HUES6 (cell line): Measurements from ENCODE around the gene MYO16.

ENCODE experiments used
- H3K27ac ChIP-seq: 2 replicates; pipeline ENCODE4 v1.7.0; 2013; ENCODE audit warnings: low read depth, mild to moderate bottlenecking, low read length, inconsistent platforms
- H3K27me3 ChIP-seq: 2 replicates; pipeline ENCODE4 v1.6.1; 2013; ENCODE audit warnings: low read length; ENCODE audit not compliant: control insufficient read depth, insufficient read depth
- H3K36me3 ChIP-seq: 2 replicates; pipeline ENCODE4 v1.6.1; 2013; ENCODE audit warnings: low read length; ENCODE audit not compliant: control insufficient read depth, insufficient read depth
- H3K4me1 ChIP-seq: 2 replicates; pipeline ENCODE4 v1.6.1; 2013; ENCODE audit warnings: low read length; ENCODE audit not compliant: control insufficient read depth, insufficient read depth
- H3K4me3 ChIP-seq: 2 replicates; pipeline ENCODE4 v1.5.1; 2013; ENCODE audit warnings: low read depth, low read length
- H3K9ac ChIP-seq: one replicate; pipeline ENCODE4 v1.6.1; 2013; ENCODE audit warnings: mild to moderate bottlenecking, low read length
- H3K9me3 ChIP-seq: 2 replicates; pipeline ENCODE4 v1.6.1; 2013; ENCODE audit warnings: low read depth, low read length; ENCODE audit not compliant: control insufficient read depth, insufficient read depth

Gene MYO16

GRCh38 chr13:108741930-108742329 is 112.5 kb downstream of the MYO16 start:
- Histone ChIP-seq H3K9me3 (peaks cover 17% of the 10 kb centered on the region), H3K4me3 (no peak overlapping the region), H3K36me3 (no peaks in the 10 kb centered on the region), H3K27ac (no peak overlapping the region), H3K27me3 (no peaks in the 10 kb centered on the region), H3K9ac (no peak overlapping the region), H3K4me1 (no peaks in the 10 kb centered on the region)

GRCh38 chr13:108742701-108743451 is 113.5 kb downstream of the MYO16 start:
- Histone ChIP-seq H3K9me3 (peaks cover 17% of the 10 kb centered on the region), H3K9ac (no peak overlapping the region), H3K36me3 (no peaks in the 10 kb centered on the region), H3K27ac (no peak overlapping the region), H3K4me1 (no peaks in the 10 kb centered on the region), H3K27me3 (no peaks in the 10 kb centered on the region), H3K4me3 (no peak overlapping the region)

GRCh38 chr13:108743522-108743921 is 114.1 kb downstream of the MYO16 start:
- Histone ChIP-seq H3K27me3 (no peaks in the 10 kb centered on the region), H3K27ac (no peak overlapping the region), H3K36me3 (no peaks in the 10 kb centered on the region), H3K9me3 (peaks cover 17% of the 10 kb centered on the region), H3K9ac (no peak overlapping the region), H3K4me1 (no peaks in the 10 kb centered on the region), H3K4me3 (no peak overlapping the region)

- no peaks in the 10 kb centered on the region for H3K9me3 ChIP-seq
Measured at GRCh38 chr13:108747843-108748242, 118.4 kb downstream of the MYO16 start.

GRCh38 chr13:108752276-108752675 is 122.9 kb downstream of the MYO16 start:
- no peaks in the 10 kb centered on the region for H3K27me3 ChIP-seq
- no peaks in the 10 kb centered on the region for H3K9me3 ChIP-seq

More at GRCh38 chr13:108747843-108748242, 118.4 kb downstream of the MYO16 start:
- Histone ChIP-seq H3K4me1 (no peaks in the 10 kb centered on the region), H3K27me3 (no peaks in the 10 kb centered on the region), H3K27ac (no peak overlapping the region), H3K36me3 (no peaks in the 10 kb centered on the region), H3K9ac (no peak overlapping the region), H3K4me3 (no peak overlapping the region)

GRCh38 chr13:108755083-108755482 is 125.7 kb downstream of the MYO16 start:
- Histone ChIP-seq H3K9ac (no peak overlapping the region), H3K36me3 (no peaks in the 10 kb centered on the region), H3K9me3 (no peaks in the 10 kb centered on the region), H3K4me1 (no peaks in the 10 kb centered on the region), H3K4me3 (no peak overlapping the region), H3K27ac (no peak overlapping the region), H3K27me3 (no peaks in the 10 kb centered on the region)

More at GRCh38 chr13:108752276-108752675, 122.9 kb downstream of the MYO16 start:
- no peak overlapping the region for H3K9ac ChIP-seq
- H3K4me3 ChIP-seq: no peak overlapping the region
- no peak overlapping the region for H3K27ac ChIP-seq
- no peaks in the 10 kb centered on the region for H3K36me3 ChIP-seq
- no peaks in the 10 kb centered on the region for H3K4me1 ChIP-seq

GRCh38 chr13:108760129-108760528 is 130.7 kb downstream of the MYO16 start:
- no peaks in the 10 kb centered on the region for H3K9me3 ChIP-seq
- H3K36me3 ChIP-seq: no peaks in the 10 kb centered on the region
- no peak overlapping the region for H3K27ac ChIP-seq

GRCh38 chr13:108760541-108760940 is 131.1 kb downstream of the MYO16 start:
- Histone ChIP-seq H3K36me3 (no peaks in the 10 kb centered on the region), H3K9me3 (no peaks in the 10 kb centered on the region), H3K4me1 (no peaks in the 10 kb centered on the region), H3K27me3 (no peaks in the 10 kb centered on the region), H3K4me3 (no peak overlapping the region), H3K27ac (no peak overlapping the region), H3K9ac (no peak overlapping the region)

More at GRCh38 chr13:108760129-108760528, 130.7 kb downstream of the MYO16 start:
- no peaks in the 10 kb centered on the region for H3K4me1 ChIP-seq
- H3K9ac ChIP-seq: no peak overlapping the region
- H3K27me3 ChIP-seq: no peaks in the 10 kb centered on the region
- H3K4me3 ChIP-seq: no peak overlapping the region

- no peak overlapping the region for H3K4me3 ChIP-seq
- no peaks in the 10 kb centered on the region for H3K36me3 ChIP-seq
- no peaks in the 10 kb centered on the region for H3K27me3 ChIP-seq
Measured at GRCh38 chr13:108768035-108768434, 138.6 kb downstream of the MYO16 start.

GRCh38 chr13:108769213-108770070 is 140.0 kb downstream of the MYO16 start:
- Histone ChIP-seq H3K36me3 (no peaks in the 10 kb centered on the region), H3K4me1 (no peaks in the 10 kb centered on the region), H3K4me3 (no peak overlapping the region), H3K9ac (no peak overlapping the region), H3K27me3 (no peaks in the 10 kb centered on the region), H3K27ac (no peak overlapping the region), H3K9me3 (no peaks in the 10 kb centered on the region)

More at GRCh38 chr13:108768035-108768434, 138.6 kb downstream of the MYO16 start:
- H3K4me1 ChIP-seq: no peaks in the 10 kb centered on the region
- no peak overlapping the region for H3K27ac ChIP-seq
- no peak overlapping the region for H3K9ac ChIP-seq
- H3K9me3 ChIP-seq: no peaks in the 10 kb centered on the region

GRCh38 chr13:108775597-108775996 is 146.2 kb downstream of the MYO16 start:
- H3K9me3 ChIP-seq: no peaks in the 10 kb centered on the region
- H3K36me3 ChIP-seq: no peaks in the 10 kb centered on the region
- peaks cover 8% of the 10 kb centered on the region for H3K4me1 ChIP-seq
- no peak overlapping the region for H3K9ac ChIP-seq
- no peaks in the 10 kb centered on the region for H3K27me3 ChIP-seq
- no peak overlapping the region for H3K27ac ChIP-seq
- H3K4me3 ChIP-seq: no peak overlapping the region
